Activated naive CD4-positive, alpha-beta T cell treated with anti-CD3 and anti-CD28 coated beads, Interleukin-2, amount 50 U/mL, for 24 hours (primary cell): ENCODE measurements around the gene PTPDC1.

Experiments
- H3K27ac Mint-ChIP-seq: one replicate; pipeline ENCODE4 v1.8.0; 2021; ENCODE audit warnings: mild to moderate bottlenecking, mixed read lengths
- H3K27me3 Mint-ChIP-seq: one replicate; pipeline ENCODE4 v1.8.0; 2021; ENCODE audit warnings: mixed read lengths
- H3K36me3 Mint-ChIP-seq: one replicate; pipeline ENCODE4 v1.8.0; 2021; ENCODE audit warnings: mixed read lengths
- H3K4me1 Mint-ChIP-seq: one replicate; pipeline ENCODE4 v1.8.0; 2021; ENCODE audit warnings: mixed read lengths
- H3K4me3 Mint-ChIP-seq: one replicate; pipeline ENCODE4 v1.8.0; 2021; ENCODE audit warnings: mild to moderate bottlenecking, mixed read lengths
- H3K9me3 Mint-ChIP-seq: one replicate; pipeline ENCODE4 v1.8.0; 2021; ENCODE audit warnings: mixed read lengths

PTPDC1 gene

GRCh38 chr9:94148419-94148818, 64.2 kb downstream of the PTPDC1 start:
- H3K36me3 Mint-ChIP-seq = no peaks in the 10 kb centered on the region
- peaks cover 1% of the 10 kb centered on the region for H3K4me1 Mint-ChIP-seq
- no peak overlapping the region for H3K4me3 Mint-ChIP-seq
- no peaks in the 10 kb centered on the region for H3K9me3 Mint-ChIP-seq
- no peak overlapping the region for H3K27ac Mint-ChIP-seq
- H3K27me3 Mint-ChIP-seq = no peaks in the 10 kb centered on the region

- Mint-ChIP-seq H3K27me3 (no peaks in the 10 kb centered on the region), H3K27ac (no peak overlapping the region), H3K36me3 (no peaks in the 10 kb centered on the region), H3K9me3 (no peaks in the 10 kb centered on the region), H3K4me1 (peaks cover 14% of the 10 kb centered on the region), H3K4me3 (no peak overlapping the region)
Measured at GRCh38 chr9:94149696-94150095, 65.4 kb downstream of the PTPDC1 start.

- no peaks in the 10 kb centered on the region for H3K27me3 Mint-ChIP-seq
- H3K9me3 Mint-ChIP-seq = no peaks in the 10 kb centered on the region
- no peak overlapping the region for H3K27ac Mint-ChIP-seq
- peaks cover 14% of the 10 kb centered on the region for H3K4me1 Mint-ChIP-seq
- no peak overlapping the region for H3K4me3 Mint-ChIP-seq
- H3K36me3 Mint-ChIP-seq = no peaks in the 10 kb centered on the region
Measured at GRCh38 chr9:94150279-94150828, 66.1 kb downstream of the PTPDC1 start.

- H3K4me3 Mint-ChIP-seq = no peak overlapping the region
- H3K27me3 Mint-ChIP-seq = no peaks in the 10 kb centered on the region
- no peaks in the 10 kb centered on the region for H3K36me3 Mint-ChIP-seq
- no peaks in the 10 kb centered on the region for H3K9me3 Mint-ChIP-seq
- no peak overlapping the region for H3K27ac Mint-ChIP-seq
- peaks cover 14% of the 10 kb centered on the region for H3K4me1 Mint-ChIP-seq
Measured at GRCh38 chr9:94150890-94151650, 66.8 kb downstream of the PTPDC1 start.

- Mint-ChIP-seq H3K27ac (peak overlapping the region; percentile 47), H3K27me3 (no peaks in the 10 kb centered on the region), H3K4me3 (no peak overlapping the region), H3K9me3 (no peaks in the 10 kb centered on the region), H3K4me1 (peaks cover 23% of the 10 kb centered on the region), H3K36me3 (no peaks in the 10 kb centered on the region)
Measured at GRCh38 chr9:94153905-94154304, 69.6 kb downstream of the PTPDC1 start.

- Mint-ChIP-seq H3K4me3 (no peak overlapping the region), H3K27me3 (no peaks in the 10 kb centered on the region), H3K4me1 (peaks cover 23% of the 10 kb centered on the region), H3K9me3 (no peaks in the 10 kb centered on the region), H3K27ac (no peak overlapping the region), H3K36me3 (no peaks in the 10 kb centered on the region)
Measured at GRCh38 chr9:94156348-94157049, 72.2 kb downstream of the PTPDC1 start.

GRCh38 chr9:94157050-94157801, 73.0 kb downstream of the PTPDC1 start:
- Mint-ChIP-seq H3K4me1 (peaks cover 23% of the 10 kb centered on the region), H3K4me3 (no peak overlapping the region), H3K27me3 (no peaks in the 10 kb centered on the region), H3K36me3 (no peaks in the 10 kb centered on the region), H3K9me3 (no peaks in the 10 kb centered on the region), H3K27ac (no peak overlapping the region)
